ENCODE results near the gene SNAP29.
"Not testable (repeated sequence)": the region's sequence is repeated elsewhere in the genome, so short reads cannot be mapped to it uniquely, and the experiment has no call there.

SNAP29 gene

GRCh38 chr22:20937031-20937793 is 78.4 kb downstream of the SNAP29 start:
- no peak for TF ChIP-seq CTCF (conservative IDR thresholded peaks at IDR 0.05; ENCODE audit: low read depth, low read length)
- H3K4me3 ChIP-seq (ENCODE audit: low read length) = no peak overlapping the region
- DNase-seq (ENCODE audit: low read depth) = no peak

GRCh38 chr22:20937794-20938671 is 79.2 kb downstream of the SNAP29 start:
- no peak overlapping the region for H3K4me3 ChIP-seq (ENCODE audit: low read length)
- no peak for TF ChIP-seq CTCF (conservative IDR thresholded peaks at IDR 0.05; ENCODE audit: low read depth, low read length)

GRCh38 chr22:20939457-20940185 is 80.8 kb downstream of the SNAP29 start:
- not testable (repeated sequence) for DNase-seq (ENCODE audit: low read depth)

More at GRCh38 chr22:20937794-20938671, 79.2 kb downstream of the SNAP29 start:
- DNase-seq (ENCODE audit: low read depth) = no peak

DNA sequence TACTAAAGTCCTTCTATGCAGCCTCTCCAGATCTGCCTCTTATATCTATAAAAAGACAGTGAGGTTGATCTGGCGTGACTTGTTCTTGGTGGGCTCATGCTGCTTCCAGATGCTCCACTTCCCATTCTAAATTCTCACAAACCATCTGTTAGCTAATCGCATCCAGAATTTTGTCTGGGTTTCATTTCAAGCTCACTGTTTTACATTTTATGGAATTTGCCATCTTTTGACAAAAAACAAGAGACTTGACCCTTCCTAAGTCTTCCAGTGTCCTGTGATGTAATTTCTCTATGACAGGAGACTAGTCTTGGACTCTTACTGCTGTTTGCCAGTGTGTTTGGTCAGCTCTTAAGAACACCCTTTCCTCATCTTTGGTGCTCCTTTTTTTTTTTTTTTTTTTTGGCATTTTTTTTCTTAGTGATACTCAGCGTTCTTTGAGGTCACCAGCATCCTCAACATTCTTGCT is 81.4 kb downstream of the SNAP29 start:
- no peak for TF ChIP-seq CTCF (conservative IDR thresholded peaks at IDR 0.05; ENCODE audit: low read depth, low read length)
- no peak for DNase-seq (ENCODE audit: low read depth)
- no peak overlapping the region for H3K4me3 ChIP-seq (ENCODE audit: low read length)

More at GRCh38 chr22:20939457-20940185, 80.8 kb downstream of the SNAP29 start:
- H3K4me3 ChIP-seq (ENCODE audit: low read length) = not testable (repeated sequence)

All from retinal pigment epithelial cell (primary cell).